Activated CD8-positive, alpha-beta memory T cell treated with anti-CD3 and anti-CD28 coated beads for 24 hours (primary cell): ENCODE results near the gene PARM1.

Experiments
- DNase-seq: peaks from one replicate; pipeline ENCODE4 v3.0.0-alpha.2; 2020

The PARM1 gene

GRCh38 chr4:74942918-74943253 is 10.0 kb downstream of the PARM1 start:
- no peak for DNase-seq

GRCh38 chr4:74944354-74944793 is 11.5 kb downstream of the PARM1 start:
- no peak for DNase-seq

DNA sequence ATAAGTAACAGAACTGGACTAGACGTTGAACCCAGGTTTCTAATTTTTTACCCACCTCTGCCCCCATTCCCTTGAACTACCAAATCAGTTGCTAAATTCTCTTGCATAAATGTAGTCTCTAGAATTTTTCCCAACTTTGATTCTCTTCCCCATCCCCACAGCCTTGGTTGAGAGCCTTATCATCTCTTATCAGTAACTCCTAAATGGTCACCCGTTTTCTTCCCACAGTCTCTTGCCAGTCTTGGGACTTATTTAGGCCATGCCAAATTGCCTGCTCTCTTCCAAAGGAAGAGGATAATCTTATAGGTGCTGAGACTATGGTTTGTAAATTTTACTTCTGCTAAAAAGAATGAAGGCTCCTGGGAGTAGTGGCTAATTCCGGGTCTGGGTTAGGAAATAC is 13.3 kb downstream of the PARM1 start:
- no peak for DNase-seq

- no peak for DNase-seq
These were observed 14.9 kb downstream of the PARM1 start for GRCh38 chr4:74947798-74948197.

GRCh38 chr4:74948236-74948635 is 15.3 kb downstream of the PARM1 start:
- DNase-seq, result no peak

DNA sequence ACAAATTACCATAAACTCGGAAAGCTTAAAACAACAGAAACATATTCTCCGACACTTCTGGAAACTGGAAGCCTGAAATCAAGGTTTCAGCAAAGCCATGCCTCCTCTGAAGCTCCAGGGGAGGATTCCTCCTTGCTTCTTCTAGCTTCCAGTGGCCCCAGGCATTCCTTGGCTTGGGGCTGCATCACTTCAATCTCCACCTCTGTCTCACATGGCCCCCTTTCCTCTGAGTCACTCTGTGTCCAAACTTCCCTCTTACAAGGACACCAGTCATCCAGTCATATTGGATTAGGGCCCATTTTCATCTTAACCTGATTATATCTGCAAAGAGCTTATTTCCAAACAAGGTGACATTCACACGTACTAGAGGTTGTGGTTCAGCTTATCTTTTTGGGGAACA is 17.3 kb downstream of the PARM1 start:
- no peak for DNase-seq

DNA sequence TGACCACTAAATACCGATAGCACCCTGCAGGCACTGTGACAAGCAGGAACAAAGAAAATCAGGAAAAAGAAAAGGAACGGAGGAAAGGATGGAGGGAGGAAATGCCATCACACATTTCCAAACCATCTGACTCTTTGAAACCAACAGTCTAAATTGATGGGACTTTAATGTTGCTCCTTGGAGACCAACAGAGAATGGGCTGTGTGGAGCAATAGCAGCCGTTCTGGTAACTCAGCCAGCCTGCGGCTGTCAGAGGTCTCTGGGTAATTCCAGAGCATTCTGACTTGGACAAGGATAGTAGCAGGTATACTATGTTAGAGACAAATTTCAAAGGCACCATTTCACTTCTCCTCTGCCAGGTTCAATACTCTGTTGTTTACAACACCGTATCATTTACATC is 18.0 kb downstream of the PARM1 start:
- no peak for DNase-seq

- DNase-seq, result no peak
These were observed 20.7 kb downstream of the PARM1 start for GRCh38 chr4:74953647-74954046.

DNA sequence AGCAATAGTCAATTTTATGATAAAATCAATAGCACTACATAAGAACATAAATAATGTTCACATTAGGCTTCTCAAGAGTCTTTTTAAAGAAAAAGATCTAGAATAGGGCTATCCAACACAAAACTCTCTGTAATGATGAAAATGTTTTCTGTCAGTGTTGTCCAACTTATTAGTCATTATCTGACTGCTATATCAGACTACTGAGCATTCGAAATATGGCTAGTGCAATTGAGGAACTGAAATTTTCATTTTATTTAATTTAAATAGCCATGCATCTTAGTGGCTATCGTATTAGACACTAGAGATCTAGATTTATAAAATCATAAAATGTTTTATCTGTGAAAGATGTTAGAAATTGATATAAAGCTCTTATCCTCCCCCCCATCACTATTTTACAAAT is 26.0 kb downstream of the PARM1 start:
- no peak for DNase-seq

DNA sequence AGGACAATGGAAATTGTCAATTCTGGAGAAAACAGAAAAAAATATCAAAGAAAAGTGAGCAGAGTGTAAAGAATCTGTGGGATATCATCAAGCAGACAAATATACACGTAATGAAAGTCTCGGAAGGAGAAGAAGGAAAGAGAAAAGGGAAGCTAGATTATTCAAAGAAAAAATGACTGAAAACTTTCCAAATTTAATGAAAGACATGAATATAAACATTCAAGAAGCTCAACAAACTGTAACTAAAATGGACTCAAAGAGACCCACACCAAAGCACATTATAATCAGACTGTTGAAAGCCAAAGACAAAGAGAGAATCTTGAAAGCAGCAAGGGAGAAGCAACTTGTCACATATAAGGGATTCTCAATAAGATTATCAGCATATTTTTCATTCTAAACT is 28.3 kb downstream of the PARM1 start:
- DNase-seq, result no peak

- no peak for DNase-seq
These were observed 29.7 kb downstream of the PARM1 start for GRCh38 chr4:74962584-74962983.

- no peak for DNase-seq
These were observed 31.4 kb downstream of the PARM1 start for GRCh38 chr4:74964311-74964710.

GRCh38 chr4:74967324-74967723 is 34.4 kb downstream of the PARM1 start:
- no peak for DNase-seq

DNA sequence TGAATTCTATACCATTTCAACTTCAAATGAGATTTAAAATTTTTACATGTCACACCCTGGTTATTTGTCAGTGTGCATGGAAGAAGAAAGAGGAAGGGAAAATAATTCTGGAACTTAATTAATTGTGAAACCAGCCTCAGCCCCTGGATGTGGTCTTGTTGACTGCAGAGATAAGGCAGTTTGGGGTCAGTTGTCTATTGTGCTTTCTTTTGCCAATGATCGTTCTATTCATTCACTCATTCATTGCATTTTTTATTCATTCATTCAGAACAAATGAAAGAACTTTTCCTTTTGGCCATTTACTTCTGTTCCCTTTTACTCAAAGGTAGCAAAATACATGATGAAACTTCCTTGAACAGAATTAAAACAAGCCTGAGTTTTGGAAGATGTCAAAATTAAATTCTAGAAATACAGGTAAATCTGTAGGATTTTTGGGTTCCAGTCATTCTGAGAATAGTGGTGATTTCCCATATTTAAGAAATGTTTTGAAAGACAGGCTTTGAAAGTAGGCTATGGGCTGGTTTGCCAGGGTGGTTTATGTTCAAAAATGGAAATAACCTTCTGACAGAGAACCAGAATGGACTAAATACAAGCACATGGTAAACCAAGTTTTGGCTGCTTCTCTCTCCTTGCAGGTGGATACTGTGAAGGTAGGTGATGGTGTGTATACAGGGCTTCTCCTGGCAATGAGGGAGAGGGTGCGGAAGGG is 35.7 kb downstream of the PARM1 start:
- no peak for DNase-seq

DNA sequence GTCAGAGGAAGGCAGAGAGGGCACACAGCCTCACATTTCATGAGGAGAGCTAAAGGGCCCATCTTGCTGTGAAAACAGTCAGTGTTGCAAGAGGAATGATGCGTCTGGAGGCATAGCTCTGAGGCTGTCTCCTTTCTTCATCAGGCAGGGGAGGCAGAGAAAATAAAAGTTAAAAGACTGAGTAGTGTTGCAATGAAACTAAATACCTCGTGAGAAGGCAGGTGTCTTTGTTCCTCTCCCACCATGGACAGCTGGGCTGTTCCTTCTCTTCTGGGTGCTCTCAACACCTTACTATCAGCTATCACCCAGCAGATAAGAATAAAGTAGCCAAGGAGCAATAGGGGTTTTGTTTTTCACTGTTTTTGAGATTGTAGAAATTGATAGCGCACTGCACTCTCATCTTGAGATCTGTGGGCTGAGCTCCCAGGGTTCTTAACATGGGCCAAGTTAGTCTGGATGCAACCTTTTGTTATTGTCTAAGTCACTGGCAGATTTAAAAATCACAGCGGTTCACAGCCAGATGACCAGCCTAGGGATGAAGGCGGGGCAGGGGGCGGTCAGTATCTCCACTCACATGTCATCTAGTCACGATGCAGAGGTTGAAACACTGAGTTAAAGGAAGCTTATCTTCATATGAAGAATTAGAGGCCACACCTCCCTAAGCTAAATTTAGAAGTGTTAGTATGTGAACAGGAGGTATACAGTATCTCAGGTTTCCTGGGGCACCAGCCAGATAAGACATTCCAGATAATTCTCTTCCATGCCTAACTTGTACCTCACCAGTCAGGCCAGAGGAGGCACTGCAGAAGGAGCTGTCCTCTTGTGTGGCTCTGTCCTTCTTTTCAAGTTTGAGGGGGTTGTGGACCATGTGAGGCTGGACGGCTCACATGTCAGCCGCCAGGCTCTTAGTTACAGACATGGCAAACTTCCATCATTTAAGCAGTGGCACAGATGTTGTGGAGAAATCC is 36.9 kb downstream of the PARM1 start:
- DNase-seq, result no peak

GRCh38 chr4:74970577-74970976 is 37.7 kb downstream of the PARM1 start:
- no peak for DNase-seq

GRCh38 chr4:74971862-74972261 is 38.9 kb downstream of the PARM1 start:
- DNase-seq, result no peak

- no peak for DNase-seq
These were observed 42.2 kb downstream of the PARM1 start for GRCh38 chr4:74975082-74975481.

DNA sequence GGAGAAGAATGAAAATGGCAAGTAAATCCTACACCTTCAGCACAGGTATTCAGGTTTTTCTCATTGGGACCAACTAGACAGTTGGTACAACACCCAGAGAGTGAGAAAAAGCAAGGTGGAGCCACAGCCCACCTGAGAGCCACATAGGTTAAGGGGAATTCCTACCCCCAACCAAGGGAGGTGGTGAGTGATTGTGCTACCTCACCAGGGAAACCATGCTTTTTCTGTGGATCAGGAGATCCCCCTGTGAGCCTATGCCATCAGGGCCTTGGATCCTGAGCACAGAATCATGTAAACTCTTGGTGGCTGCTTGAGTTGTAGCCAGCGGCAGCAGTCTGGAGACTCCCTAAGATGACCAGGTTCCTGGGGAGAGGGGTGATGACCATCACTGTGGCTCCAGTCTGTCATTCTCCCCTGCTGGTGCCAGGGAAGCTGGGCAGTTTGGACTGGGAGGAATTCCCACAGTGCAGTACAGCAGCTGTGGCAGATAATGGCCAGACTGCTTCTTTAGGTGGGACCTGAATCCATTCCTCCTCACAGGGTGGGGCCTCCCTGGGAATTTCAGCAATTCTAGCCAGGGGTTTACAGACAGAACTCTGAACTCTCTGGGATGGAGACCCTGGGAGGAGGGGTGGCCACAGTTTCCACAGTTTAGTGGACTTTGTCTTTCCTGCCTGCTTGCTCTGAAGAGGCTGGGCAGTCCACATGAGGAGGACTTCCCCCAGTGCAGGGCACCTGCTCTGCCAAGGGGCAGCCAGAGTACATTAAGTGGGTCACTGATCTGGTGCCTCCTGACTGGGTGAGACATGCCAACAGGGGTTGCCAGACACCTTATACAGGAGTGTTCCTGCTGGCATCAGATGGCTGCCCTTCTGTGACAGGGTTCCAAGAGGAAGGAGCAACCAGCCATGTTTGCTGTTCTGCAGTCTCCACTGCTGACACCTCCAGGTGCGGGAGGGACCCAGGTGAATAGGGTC is 43.2 kb downstream of the PARM1 start:
- no peak for DNase-seq

GRCh38 chr4:74982546-74983252 is 49.8 kb downstream of the PARM1 start:
- DNase-seq, result no peak

GRCh38 chr4:74983253-74983635 is 50.3 kb downstream of the PARM1 start:
- no peak for DNase-seq

GRCh38 chr4:74990276-74990875 is 57.5 kb downstream of the PARM1 start:
- DNase-seq, result no peak
